NCI-H446 treated with DMSO at 0.1 percent for 48 hours (cell line): ENCODE measurements around the gene ELAVL4.

Experiments used
- DNase-seq: peaks from one replicate; lab custom pipeline; 2025; lab: John Stamatoyannopoulos, UW

ELAVL4 gene

DNA sequence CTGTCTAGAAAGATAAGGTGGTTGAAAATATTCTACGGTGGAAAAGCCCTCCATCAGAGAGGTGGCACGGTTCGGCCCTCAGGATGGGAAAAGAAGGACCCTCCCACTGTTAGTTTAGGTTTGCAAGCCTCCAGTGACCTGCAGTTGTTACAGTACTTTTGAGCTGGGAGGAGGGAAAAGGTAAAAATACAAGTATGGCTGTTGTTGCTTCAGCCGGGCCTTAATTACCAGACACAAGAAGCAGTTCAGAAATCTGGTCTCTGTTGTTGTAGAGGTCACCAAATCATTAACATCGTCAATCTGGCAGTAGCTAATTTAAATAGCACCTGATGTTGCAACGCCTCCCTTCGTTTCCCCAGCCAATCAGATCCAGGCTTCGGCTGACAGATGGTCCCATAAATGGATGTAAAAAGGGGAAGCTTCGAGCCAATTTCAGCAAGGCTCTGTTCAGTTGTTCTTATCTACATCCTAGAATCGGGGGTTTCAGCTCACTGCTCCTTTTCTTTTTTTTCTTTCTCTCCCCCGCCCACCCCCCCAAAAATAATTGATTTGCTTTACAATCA, at the start of gene ELAVL4:
TSS of gene ELAVL4 (plus strand) at position 424 of the 563 bp plus-strand sequence. CDS start 270 bp downstream, outside the sequence.
- peak; percentile 80 for DNase-seq

DNA sequence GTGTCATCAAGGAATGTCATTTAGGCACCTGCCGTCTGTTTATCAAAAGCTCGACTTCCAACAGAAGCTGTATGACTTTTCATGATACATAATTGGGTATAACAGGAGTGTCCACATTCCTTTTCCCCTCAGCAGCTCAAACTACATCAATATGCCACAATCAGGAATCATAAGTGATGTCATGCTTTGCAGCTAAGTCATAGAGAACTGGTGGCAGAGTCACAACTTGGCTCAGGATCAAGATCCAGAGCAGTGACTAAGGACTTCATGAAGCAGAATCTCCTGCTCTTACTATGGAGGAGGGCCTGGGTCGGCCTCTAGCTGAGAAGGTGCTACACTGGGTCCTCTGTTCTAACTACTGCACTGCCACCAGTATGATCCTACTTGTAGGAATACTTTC, 48.4 kb upstream of the ELAVL4 start:
- DNase-seq = no peak

DNA sequence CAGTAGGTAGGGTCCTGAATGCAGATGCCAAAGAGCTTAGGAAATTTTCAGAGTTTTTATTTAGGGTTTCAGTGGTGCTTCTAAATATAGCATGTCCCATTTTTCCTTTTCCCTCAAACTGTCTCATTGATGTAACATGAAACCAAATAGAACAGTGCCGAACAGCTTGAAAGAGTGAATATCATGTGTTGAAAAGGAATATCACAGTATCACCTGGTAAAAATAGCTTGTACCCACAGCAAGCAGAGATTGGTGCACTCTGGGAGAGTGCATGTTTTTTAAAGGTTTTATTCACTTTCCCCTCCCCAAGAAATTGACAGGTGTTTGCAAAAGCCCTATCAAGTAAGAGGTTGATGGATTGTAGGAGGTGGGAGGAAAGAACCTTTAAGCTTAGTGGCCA, 41.9 kb upstream of the ELAVL4 start:
- no peak for DNase-seq

DNA sequence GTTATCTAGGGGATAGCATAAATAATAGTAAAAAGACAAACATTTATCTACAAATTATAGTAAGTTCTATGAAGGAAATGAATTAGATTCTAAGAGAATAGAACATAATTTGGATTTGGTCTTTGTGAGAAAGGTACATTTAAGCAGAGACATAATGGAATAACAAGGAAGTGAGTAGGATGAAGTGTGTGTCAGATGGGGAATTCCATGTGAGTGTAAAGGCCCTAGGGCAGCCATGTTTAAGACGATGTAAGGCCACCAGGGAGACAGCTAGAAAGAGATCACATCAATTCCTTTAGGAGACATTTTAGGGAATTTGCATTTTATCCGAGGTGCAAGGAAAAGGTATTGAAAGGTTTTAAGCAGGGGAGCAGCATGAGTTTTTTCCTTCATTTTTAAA, 33.8 kb upstream of the ELAVL4 start:
- DNase-seq = no peak

DNA sequence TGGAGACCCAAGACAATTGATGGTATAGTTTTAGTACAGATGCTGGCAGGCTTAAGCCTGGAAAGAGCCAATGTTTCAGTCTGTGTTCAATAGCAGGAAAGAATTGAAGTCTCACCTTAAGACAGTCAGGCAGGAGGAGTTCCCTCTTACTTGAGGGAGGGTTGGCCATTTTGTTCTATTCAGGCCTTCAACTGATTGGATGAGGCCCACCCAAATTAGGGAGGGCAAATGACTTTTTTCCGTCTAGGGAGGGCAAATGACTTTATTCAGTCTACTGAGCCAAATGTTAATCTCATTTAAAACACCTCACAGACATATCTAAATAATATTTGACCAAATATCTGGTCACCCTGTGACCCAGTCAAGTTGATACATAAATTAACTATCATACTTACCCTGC, 31.4 kb upstream of the ELAVL4 start:
- no peak for DNase-seq

DNA sequence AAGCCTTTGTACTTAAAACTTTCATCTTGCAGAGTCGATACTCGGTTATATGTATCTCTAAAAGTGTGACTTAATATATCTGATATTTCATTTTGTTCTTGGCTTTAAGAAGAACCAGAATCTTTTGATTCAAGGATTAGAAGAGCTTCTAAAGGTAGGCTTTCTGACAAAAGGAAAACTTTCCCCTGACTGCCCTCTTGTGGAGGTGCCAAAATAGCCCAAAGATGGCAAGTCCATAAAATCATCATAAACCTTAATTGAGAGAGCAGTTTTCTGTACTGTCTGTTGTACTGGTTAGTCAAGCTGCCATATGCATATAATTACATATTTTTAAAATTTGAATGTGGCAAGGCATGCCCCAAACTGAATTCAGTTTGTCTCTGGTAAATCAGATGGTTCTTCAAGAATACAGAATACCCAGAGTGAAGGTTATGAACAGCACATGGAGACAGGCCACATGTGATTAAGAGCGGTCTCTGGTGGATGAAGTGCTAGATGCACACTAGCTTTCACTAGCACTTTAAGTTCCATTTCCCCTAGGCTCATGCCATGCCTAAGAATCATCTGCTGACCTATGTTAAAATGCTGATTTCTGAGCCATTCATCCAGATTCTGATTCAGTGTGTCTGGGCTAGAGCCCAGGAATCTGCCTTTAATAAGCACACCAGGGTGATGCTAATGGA, 27.7 kb upstream of the ELAVL4 start:
- peak; percentile 33 for DNase-seq

DNA sequence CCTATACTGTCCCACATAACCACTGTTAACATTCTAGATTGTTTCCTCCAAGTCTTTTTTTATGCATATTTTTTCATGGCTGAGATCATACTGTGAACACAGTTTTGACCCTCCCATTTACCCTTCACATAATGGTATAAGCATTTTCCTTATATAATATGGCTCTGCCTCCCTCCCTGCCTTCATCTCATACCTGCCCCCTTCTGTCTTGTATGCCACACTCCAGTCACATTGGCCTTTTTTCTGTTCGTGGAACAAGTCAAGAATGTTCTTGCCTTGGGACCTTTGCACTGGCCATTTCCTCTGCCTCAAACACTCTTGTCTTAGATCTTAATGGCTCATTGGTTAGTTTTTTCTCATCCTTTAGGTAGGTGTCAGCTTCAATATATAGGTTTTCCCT, 24.3 kb upstream of the ELAVL4 start:
- no peak for DNase-seq

DNA sequence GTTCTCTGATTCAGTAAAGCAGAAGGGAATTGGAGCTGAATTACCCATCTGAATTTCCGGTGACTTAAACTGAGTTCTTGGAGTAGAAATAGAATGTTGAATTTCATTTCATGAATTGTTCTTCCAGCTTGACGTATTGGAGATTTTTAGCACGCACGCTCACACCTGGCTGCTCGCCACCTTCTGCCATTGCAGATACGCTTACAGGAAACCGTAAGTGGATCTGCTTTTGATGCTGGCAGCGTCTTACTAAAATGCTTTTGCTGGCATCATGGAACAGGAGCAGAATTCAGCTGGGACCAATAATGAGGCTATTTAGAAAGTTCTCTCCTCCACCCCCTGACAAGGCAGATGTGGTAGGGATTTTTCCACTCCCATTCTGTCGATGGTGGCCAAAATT, 17.7 kb upstream of the ELAVL4 start:
- no peak for DNase-seq

DNA sequence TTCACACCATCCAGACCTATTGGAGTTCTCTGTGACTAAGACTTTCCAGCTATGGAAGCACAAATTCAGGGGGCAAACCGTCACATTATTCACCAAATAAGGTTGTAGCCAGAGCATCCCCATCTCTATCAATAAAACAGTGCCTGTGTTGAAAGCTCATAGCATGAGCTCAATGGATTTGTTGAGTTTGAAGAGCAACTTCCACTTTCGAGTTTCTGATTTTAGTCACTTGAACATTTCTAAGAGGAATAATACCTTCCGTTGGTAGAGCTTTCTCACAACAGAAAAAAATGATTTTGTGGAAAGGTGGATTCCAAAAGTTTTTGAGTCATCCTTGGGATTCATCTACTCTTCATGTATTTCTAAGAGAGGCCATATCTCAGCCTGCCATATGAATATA, 13.0 kb upstream of the ELAVL4 start:
- no peak for DNase-seq

DNA sequence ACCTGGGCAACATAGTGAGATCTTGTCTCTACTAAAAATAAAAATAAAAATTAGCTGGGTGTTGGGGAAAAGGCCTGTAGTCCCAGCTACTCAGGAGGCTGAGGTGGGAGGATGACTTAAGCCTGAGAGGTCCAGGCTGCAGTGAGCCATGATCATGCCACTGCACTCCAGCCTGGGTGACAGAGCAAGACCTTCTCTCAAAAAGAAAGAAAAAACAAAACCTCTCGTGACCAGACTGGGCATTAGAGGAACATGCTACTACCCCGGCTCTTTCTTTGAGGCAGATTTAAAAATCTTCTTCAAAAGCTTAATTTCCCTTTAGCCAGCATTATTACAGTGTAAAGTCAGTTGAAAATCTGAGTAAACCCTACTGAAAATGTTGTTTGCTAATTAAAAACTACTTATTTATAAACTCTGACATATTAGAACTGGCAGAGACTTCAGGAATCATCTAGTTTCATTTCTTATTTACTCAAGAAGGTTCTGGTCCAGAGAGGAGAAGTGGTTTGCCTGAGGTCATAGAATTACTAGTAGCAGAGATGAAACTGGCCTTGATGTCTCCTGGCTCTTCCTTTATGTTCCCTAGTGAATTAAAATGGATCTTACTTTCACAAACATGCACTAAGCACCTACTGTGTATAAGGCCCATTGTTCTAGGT, 11.6 kb upstream of the ELAVL4 start:
- DNase-seq = no peak

DNA sequence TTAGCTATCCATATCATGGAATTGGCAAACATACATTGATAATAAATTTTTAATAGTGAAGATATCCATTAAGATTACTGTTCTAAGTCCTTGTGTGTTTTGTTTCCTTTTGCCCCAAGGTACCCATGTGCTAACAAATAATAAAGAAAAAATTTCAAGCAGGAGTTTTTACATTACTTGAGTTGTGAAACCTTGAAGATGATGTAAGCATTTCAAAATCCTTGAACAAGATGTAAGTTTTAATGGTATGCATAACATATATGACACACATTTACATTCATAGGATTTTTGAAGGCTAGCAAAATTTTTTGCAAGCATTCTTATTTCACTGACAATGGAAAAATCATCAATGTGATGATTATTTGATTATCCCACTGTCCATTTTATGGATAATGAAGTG, 10.9 kb upstream of the ELAVL4 start:
- DNase-seq = no peak

DNA sequence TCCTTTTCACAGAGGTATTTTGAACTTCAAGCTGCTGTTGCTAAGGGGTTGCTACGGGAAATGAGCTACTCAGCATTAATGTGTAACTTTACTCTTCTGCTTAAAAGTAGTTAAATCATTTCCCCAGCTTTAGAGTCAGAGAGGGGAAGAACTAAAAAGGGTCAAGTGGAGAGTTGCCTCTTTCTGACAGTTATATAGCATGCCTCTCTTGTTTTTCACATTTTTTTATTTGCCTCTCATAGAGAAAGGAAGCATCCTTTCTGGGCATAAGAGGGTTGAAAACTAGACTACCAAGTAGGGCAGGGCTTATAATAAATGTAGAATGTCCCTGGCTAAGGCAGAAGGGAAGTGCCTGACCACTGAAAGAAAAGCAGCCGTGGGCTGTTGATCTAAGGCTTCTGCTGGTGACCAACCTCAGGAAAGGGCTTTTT, 10.1 kb upstream of the ELAVL4 start:
- no peak for DNase-seq

DNA sequence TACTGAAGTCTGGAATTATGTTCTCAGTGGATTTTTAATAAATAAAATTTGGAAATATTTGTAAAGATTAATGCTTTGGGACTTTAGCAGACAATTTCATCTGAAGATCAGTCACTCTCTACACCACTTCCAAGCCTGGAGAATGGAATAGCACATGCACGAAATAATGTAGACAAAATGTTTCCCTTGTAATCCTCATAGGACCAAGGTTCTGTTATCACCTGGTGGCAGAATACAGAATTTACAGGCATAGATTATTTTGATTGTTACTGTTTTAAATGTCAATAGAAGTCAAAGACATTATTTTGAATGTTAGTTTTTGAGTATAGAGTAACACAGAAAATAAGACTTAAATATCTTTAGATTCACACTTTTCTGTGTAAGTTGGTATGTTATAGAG, 9.1 kb upstream of the ELAVL4 start:
- no peak for DNase-seq

DNA sequence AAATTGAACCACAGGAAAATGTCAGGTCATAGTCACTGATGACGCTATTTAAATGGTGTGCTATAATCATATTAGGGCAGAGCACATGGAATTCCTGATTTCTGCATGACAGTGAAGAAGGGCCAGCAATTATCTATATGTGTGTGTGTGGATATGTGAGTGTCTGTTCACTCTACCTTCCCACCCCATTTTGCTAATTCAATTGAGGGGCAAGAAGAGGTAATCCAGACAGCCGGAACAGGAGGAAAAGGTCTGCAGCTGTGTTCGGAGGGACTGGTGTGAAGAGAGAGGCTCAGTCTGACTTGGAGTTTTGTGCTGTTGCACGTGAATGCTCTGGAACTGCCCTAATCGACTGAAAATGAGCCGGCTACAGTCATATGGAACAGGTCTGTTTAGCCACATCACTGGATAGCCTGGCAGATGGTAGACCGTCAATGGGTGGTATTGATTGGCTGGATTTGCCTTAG, 5.1 kb upstream of the ELAVL4 start:
- no peak for DNase-seq

DNA sequence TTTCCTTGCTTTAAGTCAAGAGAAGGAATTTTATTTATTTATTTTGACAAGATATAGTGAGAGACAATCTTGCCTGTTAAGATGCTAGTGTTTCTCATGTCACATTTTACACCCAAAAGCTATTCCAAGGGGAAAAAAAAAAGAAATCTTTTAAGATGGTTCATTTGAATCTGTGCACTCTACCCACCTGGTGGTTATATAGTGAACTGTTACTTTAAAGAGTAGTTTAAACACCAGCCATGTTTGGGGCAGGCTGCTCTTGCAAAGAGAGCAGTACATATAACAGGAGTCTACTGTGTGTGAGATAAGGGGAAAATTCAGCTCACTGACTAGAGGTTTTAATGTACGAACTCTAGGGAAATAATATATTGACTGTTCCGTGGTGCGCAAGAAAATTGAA, 3.3 kb upstream of the ELAVL4 start:
- DNase-seq = no peak

DNA sequence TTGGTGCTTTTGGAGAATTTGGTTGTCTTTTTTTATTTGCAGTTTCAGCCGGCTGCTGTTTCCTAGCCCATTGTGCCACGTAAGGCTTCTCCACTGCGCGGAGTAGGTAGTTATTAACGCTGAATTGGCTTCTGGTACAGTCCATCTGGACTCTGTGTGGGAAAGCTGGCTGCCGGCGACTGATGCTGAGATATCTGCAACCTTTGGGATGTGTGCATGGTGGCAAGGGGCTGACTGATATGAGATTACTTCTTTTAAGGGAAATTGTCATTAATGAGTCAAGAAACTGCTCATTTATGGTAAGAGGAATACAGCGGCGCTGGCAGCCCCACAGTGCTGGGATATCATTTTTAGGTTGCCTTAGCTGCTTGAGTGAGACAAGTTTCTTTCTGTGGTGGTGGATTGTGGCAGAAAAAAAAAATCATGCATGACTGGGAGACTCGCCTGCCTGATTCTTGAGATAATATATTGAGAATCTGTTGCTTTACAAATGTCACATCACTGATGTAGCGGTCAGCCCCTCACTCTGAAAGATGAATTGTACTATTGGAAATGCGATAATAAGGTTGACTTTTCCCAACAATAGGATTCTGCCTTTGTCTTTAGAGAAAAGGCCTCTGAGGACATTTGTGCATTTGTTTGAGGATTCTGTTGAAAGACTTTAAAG, 2.5 kb upstream of the ELAVL4 start:
- peak; percentile 53 for DNase-seq

DNA sequence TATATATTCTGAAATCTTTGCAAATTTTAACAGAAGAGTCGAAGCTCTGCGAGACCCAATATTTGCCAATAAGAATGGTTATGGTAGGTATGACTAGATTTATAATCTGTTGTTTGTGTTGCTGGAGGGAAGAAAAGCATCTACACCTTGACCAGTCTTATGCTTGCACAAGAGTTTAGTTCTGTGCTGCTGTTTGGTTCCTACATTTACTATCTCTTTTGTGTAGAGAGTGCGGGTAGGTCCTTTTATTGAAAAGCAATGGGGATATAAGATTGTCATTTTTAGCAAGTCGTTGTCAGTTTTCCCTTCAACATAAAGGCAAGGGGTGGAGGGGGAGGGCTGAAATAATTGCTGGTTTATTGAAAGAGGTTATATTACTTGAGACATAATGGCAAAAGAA, 396 bp downstream of the ELAVL4 start:
- DNase-seq = no peak

DNA sequence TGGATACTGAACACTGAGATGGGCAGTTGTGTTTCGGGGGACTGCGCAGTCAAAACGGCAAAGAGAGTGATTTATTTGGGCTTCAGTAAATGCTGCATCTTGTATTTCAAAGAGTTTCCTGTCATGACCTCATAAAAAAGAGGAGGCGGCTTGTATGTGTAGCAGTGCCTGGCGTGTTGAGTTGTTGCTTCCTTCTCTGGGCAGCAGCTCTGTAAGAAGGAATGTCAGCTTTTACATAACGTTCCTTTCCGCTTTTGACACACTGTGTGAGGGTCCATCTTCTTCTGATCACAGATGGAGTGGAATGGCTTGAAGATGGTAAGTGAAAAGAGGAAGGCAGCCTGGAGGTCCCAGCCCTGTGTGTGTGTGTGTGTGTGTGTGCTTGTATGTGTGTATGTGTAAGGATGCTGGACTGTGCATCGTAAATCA, 941 bp downstream of the ELAVL4 start:
- DNase-seq = peak; percentile 43

DNA sequence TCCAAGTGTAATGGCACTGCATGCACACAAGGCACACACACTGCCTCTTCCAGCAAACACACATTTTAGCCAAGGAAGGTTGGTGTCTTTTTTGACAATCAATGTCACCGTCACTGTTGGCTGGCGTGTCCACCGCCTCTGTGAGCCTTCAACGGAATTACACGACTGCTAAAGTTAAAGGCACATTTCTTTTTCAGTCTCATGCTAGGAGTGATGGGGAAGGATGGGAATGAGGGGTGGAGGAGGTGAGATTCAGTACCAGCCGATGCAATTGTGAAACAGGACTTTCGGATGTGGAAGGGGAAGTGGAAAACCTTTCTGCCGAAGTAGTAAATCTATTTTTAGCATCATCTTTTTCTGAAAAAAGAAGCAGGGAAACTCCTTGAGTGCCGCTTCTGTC, 1.4 kb downstream of the ELAVL4 start:
- no peak for DNase-seq

DNA sequence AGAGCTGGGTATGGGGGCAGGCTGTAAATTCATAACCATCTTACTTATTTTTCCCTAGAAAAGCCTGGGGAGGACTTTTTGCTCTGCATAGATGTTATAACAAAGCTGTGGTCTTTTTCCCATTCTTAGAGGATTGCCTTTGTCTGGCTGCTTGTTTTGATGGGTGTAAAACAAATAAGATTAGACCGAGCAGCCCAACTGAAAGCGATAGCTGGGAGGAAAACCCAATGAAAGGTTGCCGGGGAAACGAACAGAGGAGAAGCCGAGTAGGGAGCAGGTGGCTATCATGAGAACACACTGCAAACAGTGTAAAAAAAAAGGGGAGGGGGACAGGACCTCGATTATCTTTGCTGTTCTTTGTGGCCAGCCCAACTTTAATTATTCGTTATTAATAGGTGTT, 1.9 kb downstream of the ELAVL4 start:
- peak; percentile 17 for DNase-seq

DNA sequence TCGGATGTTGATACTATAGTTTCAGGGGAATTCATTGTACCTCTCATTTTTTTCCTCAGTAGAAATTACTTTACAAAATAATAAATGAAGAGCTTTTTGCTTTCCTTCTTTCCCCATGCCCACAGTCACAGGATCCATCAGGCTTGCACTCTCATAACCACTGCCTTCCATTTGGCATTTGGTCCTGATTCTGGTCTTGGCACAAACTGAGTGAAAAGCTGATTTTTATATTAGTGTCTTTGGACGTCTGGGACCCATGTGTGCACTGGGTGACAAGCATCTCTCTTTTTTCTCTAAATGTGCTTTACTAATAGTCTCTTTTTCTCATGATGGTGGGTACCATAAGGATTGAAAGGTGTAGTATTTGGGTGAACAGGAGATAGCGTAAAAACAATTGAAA, 2.8 kb downstream of the ELAVL4 start:
- no peak for DNase-seq

DNA sequence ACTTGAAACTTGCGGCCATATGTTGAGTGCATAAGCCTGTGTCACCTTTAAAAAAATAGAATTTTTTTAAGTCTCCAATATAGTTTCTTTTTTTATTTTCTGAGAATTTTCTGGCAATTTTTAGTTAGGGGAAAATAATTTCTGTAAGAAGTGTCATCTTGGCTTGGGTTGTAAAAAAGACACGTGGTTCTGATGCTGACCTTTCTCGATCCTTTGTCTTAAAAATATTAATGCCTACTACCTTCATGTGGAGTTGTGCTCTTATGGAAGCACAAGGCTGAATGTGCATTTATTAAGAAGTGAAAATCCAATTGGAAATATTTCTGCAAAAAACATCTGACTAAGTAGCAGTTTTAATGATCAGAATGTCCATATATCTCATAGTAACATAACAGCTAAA, 3.5 kb downstream of the ELAVL4 start:
- no peak for DNase-seq

DNA sequence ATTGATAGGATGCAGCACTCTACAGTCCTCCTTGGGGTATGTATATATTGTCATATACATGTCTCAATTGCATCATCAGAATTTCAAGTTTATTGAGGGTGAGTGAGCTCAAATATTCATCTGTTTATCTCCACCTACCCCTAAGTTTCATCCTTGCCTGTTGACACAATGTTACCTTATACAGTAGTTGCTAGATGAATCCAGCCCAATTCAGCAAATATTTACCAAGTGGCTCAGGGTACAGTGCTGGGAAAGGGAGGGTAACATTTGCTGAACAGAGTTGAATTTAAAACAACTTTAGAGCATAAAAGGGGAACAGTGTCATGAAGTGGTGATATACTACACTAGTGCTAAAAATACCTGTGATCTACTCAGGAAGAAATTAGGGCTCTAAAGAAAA, 14.4 kb downstream of the ELAVL4 start:
- no peak for DNase-seq
